Colonic mucosa (tissue), 4 donors: Measurements from ENCODE around the gene HEYL. TPM values are rescaled to one million over a fixed set of nuclear protein-coding genes. Genes with fewer than 3 reads are reported as not detected.

Experiments used
- DNase-seq: peaks from one replicate; pipeline ENCODE4 v3.0.0-alpha.2; 2020
- H3K27ac ChIP-seq: fragments of 200-600 bp; one replicate; pipeline ENCODE4 v1.8.0; 2021
- H3K27me3 ChIP-seq: fragments of 200-600 bp; one replicate; pipeline ENCODE4 v1.8.0; 2021
- H3K36me3 ChIP-seq: fragments of 200-600 bp; one replicate; pipeline ENCODE4 v1.8.0; 2021
- H3K4me1 ChIP-seq: fragments of 200-600 bp; one replicate; pipeline ENCODE4 v1.8.0; 2021; ENCODE audit warnings: mild to moderate bottlenecking
- H3K4me3 ChIP-seq: fragments of 200-600 bp; one replicate; pipeline ENCODE4 v1.8.0; 2021
- H3K9ac ChIP-seq, 2 donors: one replicate each; pipeline ENCODE4 v1.7.0; 2013; ENCODE audit warnings: control low read depth in 2 of 2, low read depth in 2 of 2, low read length in 2 of 2
- H3K9me3 ChIP-seq: fragments of 200-600 bp; one replicate; pipeline ENCODE4 v1.8.0; 2021
- intact Hi-C: fragments of 100-400 bp; cut with DNase I; formaldehyde crosslinking; loops from one replicate; pipeline ENCODE4 v1.14.1; 2022
- total RNA-seq, 2 donors: library from RNA; stranded (reverse); fragmentation: NEBNext Ultra II Directional in 1 of 2; extraction: Animal tissue kit (Norgen Biotek cat#: 25700) in 1 of 2; gene quantifications; one replicate each; pipeline ENCODE4 v1.2.1, GENCODE V29; 2021
- TF ChIP-seq, protein P1 (sequence below): fragments of 200-600 bp; IDR thresholded peaks from one replicate; pipeline ENCODE4 v1.8.0; 2022; ENCODE audit warnings: antibody characterized with exemption, mild to moderate bottlenecking
- donor health status: healthy.
- donor health status: DM: no; HTN: no; CAD: no.
- donor health status: DM: no; HTN: no; CAD: no.

The HEYL gene
- total RNA-seq, 2 donors from 2014 or later, result 0.91 to 2.4 TPM

DNA sequence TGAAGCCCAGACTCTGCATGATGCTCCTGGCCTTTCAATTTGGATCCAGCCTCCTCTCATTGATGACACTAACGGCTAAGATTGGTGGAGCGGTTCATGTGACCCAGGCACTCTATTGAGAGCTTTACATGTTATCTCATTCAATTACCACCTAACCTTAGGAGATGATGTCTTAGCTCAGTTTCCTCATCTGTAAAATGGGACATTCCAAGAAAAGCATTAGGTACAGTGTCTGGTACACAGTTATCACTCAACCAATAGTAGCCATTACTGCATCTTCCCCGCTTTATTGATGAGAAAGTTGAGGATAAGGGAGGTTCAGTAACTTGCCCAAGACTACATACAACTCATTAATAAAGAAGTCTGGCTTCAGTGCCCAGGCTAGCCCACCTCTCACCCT lies 17.0 kb downstream of the HEYL start:
- intact Hi-C loops, result no loop called here
- DNase-seq, result no peak
- TF ChIP-seq, protein P1, sequence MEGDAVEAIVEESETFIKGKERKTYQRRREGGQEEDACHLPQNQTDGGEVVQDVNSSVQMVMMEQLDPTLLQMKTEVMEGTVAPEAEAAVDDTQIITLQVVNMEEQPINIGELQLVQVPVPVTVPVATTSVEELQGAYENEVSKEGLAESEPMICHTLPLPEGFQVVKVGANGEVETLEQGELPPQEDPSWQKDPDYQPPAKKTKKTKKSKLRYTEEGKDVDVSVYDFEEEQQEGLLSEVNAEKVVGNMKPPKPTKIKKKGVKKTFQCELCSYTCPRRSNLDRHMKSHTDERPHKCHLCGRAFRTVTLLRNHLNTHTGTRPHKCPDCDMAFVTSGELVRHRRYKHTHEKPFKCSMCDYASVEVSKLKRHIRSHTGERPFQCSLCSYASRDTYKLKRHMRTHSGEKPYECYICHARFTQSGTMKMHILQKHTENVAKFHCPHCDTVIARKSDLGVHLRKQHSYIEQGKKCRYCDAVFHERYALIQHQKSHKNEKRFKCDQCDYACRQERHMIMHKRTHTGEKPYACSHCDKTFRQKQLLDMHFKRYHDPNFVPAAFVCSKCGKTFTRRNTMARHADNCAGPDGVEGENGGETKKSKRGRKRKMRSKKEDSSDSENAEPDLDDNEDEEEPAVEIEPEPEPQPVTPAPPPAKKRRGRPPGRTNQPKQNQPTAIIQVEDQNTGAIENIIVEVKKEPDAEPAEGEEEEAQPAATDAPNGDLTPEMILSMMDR, result no peak
- no peak overlapping the region for H3K9ac ChIP-seq
- no peak overlapping the region for H3K27ac ChIP-seq
- H3K9me3 ChIP-seq, result no peaks in the 10 kb centered on the region
- H3K4me1 ChIP-seq, result no peaks in the 10 kb centered on the region
- no peaks in the 10 kb centered on the region for H3K27me3 ChIP-seq
- H3K4me3 ChIP-seq, result no peak overlapping the region
- H3K36me3 ChIP-seq, result no peaks in the 10 kb centered on the region

DNA sequence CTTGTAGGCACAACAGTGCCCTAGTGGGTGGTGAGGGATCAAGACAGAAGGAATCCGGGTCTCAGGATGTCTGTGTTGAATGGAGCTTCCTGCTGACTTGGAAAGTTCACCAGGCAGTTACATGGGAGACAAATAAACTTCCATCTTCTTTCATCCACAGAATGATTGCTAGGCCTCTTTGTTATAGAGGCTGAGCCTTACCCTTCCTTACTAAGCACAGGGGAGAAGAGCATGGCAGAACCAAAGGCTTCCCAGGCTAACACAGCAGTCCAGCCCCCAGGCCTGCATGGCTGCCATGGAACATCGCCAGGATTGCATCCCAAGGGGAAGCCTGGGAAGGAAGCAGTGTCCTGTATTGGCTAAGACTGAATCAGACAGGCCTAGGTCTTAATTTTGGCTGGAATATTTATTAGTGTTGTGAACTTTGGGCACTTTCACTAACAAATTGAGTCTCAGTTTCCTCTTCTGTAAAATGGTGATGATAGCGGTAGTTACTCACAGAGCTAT lies 18.7 kb downstream of the HEYL start:
- no peak overlapping the region for H3K4me3 ChIP-seq
- H3K36me3 ChIP-seq, result no peaks in the 10 kb centered on the region
- DNase-seq, result no peak
- intact Hi-C loops, result no loop called here
- no peaks in the 10 kb centered on the region for H3K9me3 ChIP-seq
- H3K4me1 ChIP-seq, result no peaks in the 10 kb centered on the region
- no peak overlapping the region for H3K9ac ChIP-seq
- no peak overlapping the region for H3K27ac ChIP-seq
- TF ChIP-seq, protein P1, result no peak
- H3K27me3 ChIP-seq, result no peaks in the 10 kb centered on the region

DNA sequence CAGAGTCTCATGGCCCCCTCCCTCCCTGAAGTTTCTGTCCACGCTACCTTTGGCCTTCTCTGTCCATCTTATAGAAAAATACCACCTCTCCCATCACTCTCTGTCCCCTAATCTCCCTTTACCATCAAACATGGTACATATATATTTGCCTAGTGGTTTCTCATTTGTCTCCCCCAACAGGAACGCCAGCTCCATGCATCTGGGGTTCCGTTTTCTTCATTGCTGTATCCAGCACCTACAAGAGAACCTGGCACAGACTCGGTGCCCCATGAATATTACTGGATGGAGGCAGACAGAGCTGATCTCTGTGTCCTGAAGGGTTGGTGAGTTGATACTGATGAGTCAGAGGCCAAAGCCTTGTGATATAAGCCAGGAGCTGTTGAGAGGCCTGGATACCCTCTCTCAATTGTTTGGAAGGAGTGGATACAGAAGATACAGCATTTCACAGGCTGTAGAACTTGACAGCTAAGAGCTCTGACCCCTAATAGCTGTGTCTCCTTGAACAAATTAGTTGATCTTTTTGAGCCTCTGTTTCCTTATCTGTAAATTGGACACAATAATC lies 21.9 kb downstream of the HEYL start:
- H3K9me3 ChIP-seq, result no peaks in the 10 kb centered on the region
- TF ChIP-seq, protein P1, result no peak
- H3K36me3 ChIP-seq, result no peaks in the 10 kb centered on the region
- no peak for DNase-seq
- no peak overlapping the region for H3K27ac ChIP-seq
- no peaks in the 10 kb centered on the region for H3K4me1 ChIP-seq
- intact Hi-C loops, result no loop called here
- no peak overlapping the region for H3K4me3 ChIP-seq
- no peaks in the 10 kb centered on the region for H3K27me3 ChIP-seq
- H3K9ac ChIP-seq, result no peak overlapping the region

DNA sequence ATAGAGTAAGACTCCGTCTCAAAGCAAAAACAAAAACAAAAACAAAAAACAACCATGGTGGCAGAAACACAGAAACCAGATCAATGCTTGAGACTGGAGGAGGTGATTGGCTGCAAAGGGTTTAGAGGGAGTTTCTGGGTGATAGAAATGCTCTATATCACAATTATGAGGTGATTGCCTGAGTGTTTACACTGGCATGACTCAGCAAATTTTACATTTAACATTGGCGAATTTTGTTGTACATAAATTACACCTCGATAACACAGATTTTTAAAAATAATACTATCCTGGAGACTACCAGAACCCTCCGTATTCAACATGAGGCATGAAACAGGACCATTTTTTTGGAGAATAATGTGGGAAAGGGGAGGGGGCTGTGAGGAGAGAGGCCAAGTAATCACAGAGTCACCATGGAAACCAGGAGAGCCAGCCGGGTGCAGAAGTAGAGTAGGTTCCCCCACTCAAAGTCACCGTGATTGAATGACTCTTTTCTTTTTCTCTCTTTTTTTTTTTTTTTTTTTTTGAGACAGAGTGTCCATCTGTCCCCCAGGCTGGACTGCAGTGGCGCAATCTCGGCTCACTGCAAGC lies 24.3 kb downstream of the HEYL start:
- intact Hi-C loops, result no loop called here
- TF ChIP-seq, protein P1, result no peak
- no peak overlapping the region for H3K4me3 ChIP-seq

DNA sequence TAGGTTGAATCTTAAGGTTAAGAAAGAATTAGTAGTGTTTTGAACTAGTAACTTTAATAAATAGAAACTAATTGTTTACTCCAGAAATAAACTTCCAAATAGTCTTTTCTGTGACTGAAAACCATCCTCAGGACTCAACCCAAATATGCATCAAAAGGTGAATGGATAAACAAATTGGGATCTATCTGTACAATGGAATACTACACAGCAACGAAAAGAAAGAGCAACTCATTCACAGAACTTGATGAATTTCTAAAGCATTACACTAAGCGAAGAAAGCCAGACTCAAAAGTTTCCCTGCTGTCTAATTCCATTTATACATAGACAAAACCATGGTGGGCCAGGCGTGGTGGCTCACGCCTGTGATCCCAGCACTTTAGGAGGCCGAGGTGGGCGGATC lies 25.0 kb downstream of the HEYL start:
- no peak overlapping the region for H3K27ac ChIP-seq
- H3K4me1 ChIP-seq, result no peaks in the 10 kb centered on the region
- H3K4me3 ChIP-seq, result no peak overlapping the region
- no peaks in the 10 kb centered on the region for H3K27me3 ChIP-seq
- intact Hi-C loops, result no loop called here
- no peaks in the 10 kb centered on the region for H3K9me3 ChIP-seq
- no peaks in the 10 kb centered on the region for H3K36me3 ChIP-seq
- no peak overlapping the region for H3K9ac ChIP-seq
- no peak for DNase-seq
- TF ChIP-seq, protein P1, result no peak

More for the DNA sequence above, 24.3 kb downstream of the HEYL start:
- H3K4me1 ChIP-seq, result no peaks in the 10 kb centered on the region
- H3K9me3 ChIP-seq, result no peaks in the 10 kb centered on the region
- H3K36me3 ChIP-seq, result no peaks in the 10 kb centered on the region
- no peak overlapping the region for H3K27ac ChIP-seq
- H3K27me3 ChIP-seq, result no peaks in the 10 kb centered on the region
- no peak overlapping the region for H3K9ac ChIP-seq
- DNase-seq, result no peak
